Tibial nerve (tissue), 4 donors: ENCODE measurements around the gene SST.

Experiments used
- CTCF ChIP-seq, 5 experiments: fragments of 200-600 bp in 3 of 5; fragments of 450-650 bp in 2 of 5; sonication (generic) in 3 of 5; IDR thresholded peaks; one replicate each; pipeline ENCODE4 v1.5.1; 2016 to 2019; ENCODE audit warnings: antibody characterized with exemption in 5 of 5, mild to moderate bottlenecking in 3 of 5, moderate library complexity in 2 of 5
- EP300 ChIP-seq, 2 donors: sonication (generic); formaldehyde crosslinking; IDR thresholded peaks; one replicate each; pipeline ENCODE4 v1.6.1; 2017; ENCODE audit warnings: antibody characterized with exemption in 2 of 2, mild to moderate bottlenecking in 1 of 2
- POLR2A ChIP-seq, 2 donors: fragments of 450-650 bp; IDR thresholded peaks; one replicate each; pipeline ENCODE4 v1.6.1; 2017; ENCODE audit warnings: antibody characterized with exemption in 2 of 2, mild to moderate bottlenecking in 2 of 2, moderate library complexity in 2 of 2

- TF ChIP-seq CTCF (IDR thresholded peaks at IDR 0.05) (no peak), POLR2A (IDR thresholded peaks at IDR 0.05) (no peak), EP300 (IDR thresholded peaks at IDR 0.05) (no peak)
Observed at GRCh38 chr3:187629711-187630110, 40.5 kb downstream of the SST start.
